GM12873 (cell line): ENCODE data around the gene ERG28.

Experiments
- TF ChIP-seq, protein P1 (sequence below): IDR thresholded peaks from 2 replicates; pipeline ENCODE4 v1.5.1; 2012; ENCODE audit warnings: low read depth, mild to moderate bottlenecking, moderate library complexity, low read length, control low read depth; ENCODE audit not compliant: insufficient read depth; ENCODE audit errors: missing control alignments

Gene ERG28

DNA sequence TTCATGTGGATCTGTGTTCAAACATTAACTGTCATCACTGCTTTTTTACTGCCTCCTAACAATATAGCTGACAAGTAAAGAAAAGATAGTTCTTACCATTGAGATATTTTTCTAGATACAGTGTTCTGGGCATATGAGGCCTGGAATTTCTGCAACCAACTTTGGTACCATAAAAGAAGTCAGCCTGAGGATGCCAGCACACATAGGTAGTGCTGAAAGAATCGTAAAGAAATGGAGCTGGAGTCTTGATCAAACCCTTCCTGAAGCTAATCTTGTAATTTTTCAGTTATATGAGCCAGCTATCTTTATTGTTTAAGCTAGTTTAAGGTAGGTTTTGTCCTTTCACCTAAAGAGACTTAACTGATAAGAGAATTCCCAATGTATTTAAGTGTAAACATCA lies 11.3 kb downstream of the ERG28 start:
- TF ChIP-seq, protein P1, sequence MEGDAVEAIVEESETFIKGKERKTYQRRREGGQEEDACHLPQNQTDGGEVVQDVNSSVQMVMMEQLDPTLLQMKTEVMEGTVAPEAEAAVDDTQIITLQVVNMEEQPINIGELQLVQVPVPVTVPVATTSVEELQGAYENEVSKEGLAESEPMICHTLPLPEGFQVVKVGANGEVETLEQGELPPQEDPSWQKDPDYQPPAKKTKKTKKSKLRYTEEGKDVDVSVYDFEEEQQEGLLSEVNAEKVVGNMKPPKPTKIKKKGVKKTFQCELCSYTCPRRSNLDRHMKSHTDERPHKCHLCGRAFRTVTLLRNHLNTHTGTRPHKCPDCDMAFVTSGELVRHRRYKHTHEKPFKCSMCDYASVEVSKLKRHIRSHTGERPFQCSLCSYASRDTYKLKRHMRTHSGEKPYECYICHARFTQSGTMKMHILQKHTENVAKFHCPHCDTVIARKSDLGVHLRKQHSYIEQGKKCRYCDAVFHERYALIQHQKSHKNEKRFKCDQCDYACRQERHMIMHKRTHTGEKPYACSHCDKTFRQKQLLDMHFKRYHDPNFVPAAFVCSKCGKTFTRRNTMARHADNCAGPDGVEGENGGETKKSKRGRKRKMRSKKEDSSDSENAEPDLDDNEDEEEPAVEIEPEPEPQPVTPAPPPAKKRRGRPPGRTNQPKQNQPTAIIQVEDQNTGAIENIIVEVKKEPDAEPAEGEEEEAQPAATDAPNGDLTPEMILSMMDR = no peak

DNA sequence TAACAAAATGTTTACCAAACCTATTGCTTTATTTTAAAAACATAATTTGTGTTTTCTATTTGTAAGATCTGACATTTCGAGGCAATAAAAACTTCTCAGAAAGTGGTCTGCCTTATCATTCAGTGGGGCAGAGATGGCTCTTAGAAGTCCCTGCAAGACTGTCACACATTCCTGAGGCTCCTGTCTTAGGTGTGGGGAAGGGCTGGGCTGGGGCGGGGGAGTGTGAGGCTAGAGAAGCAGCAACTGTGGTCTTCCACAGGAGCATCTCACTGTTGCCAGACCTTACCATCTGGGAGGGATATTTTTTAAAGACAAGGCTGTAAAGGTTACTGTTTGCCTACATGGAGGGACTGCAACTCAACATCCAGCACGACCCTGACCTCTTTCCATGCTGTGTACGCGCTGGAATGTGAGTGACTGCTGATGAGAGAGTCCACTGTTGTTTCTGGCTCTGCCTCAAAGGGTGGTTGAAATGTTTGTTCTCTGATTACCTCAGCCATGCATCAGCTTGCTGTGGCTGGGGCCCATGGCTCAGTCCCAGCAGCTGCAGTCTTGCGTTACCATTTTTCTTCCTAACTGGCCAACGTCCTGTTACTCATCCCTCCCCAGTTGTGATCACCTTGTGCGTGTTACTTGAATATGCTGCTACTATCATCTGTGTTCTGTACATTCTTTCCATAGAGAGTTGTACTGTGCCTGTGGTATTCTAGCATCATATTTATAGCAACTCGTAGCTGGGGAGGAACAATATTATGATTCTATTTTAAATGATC lies 12.4 kb downstream of the ERG28 start:
- TF ChIP-seq, protein P1 = no peak

DNA sequence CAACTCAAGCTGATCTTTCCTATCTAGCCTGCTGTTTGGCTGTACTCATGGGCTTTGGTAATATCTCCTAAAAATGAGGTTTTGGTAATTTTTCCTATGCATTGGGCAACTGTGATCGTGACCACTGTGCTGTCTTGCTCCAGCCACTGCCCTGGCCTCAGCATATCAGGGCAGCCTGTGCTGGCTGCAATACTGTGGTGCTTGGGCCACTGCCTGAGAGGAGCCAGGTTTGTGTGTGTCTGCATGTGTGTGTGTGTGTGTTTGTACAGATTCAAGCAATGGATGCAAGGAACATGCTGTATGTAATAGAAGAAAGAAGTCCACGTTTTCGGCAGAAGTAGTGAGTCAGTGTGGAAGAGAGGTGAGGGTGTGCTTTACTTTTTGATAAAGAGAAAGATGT lies 13.0 kb downstream of the ERG28 start:
- TF ChIP-seq, protein P1 = no peak

DNA sequence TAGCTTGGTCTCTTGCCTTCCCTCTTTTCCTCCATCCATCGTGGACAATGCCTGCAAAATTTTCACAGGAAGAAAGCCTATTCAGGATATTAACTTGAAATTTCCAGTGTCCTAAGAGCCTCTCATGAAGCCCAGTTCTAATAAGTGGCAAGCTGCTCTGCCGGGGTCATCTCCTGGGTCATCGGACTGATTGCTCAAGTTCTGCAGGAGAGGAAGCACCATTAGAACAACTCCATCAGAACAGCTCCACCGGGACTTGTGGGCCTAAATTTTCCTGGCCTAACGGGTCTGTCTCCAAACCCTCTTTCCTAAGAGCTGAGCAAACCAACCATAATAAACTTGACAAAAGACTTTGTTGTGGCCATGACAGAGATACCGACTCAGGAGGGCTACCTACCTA lies 13.9 kb downstream of the ERG28 start:
- TF ChIP-seq, protein P1 = no peak

DNA sequence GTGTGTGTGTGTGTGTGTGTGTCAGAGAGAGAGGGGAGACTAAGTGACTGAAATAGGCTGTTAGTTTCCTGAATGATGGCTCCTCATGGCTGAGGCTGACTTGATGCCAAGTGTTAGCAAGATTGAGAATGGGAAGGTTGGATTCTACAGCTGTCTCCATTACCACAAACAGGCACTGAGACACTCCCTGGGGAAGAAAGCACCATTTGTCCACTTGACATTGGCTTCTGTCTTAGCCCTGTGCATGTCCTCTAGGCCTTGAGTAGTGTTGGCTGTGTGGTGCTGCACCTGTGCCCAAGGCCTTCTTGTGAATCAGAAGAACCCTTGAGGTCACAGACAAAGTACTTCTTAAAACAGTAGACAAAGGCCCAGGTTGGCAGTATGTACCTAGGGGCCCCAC lies 15.6 kb downstream of the ERG28 start:
- TF ChIP-seq, protein P1 = no peak

DNA sequence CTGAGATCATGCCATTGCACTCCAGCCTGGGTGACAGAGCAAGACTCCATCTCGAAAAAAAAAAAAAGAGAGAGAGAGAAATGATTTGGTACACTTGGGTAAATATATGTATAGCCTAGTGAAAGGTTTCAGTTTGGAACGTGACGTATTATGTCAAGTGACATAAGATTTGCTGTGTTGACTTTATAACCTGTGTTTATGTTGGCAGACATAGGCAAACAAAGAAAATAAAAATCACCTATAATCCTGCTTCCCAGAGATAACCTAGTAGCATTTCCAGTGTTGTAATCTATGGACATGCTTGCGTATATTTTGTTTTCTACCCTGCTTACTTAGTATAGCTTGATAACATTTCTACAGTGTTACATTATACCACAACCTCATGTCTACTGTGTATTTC lies 16.7 kb downstream of the ERG28 start:
- TF ChIP-seq, protein P1 = no peak

DNA sequence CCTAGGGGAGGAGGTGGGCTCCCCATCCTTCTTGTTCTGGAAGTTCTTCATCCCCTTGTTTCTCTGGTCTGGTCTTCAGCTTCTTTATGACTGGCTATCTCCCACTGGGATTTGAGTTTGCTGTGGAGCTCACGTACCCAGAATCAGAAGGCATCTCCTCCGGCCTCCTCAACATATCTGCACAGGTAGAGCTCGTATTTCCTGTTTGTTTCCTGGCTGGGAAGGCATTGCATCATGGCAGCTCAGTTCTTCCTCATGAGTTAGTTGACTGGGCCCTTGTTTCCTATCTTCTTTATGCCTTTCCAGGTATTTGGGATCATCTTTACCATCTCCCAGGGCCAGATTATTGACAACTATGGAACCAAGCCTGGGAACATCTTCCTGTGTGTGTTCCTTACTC lies 19.8 kb downstream of the ERG28 start:
- TF ChIP-seq, protein P1 = no peak
